GM12878 (cell line): ENCODE data around the gene KCNE4.

ENCODE experiments used
- SMAD1 ChIP-seq: fragments of 450-650 bp; IDR thresholded peaks from 2 replicates; pipeline ENCODE4 v1.6.1; 2018; ENCODE audit warnings: mild to moderate bottlenecking, low read depth; ENCODE audit not compliant: partially characterized antibody
- TF ChIP-seq, protein P1 (sequence below): IDR thresholded peaks from 2 replicates; pipeline ENCODE4 v1.6.1; 2012; ENCODE audit warnings: low read depth, low read length, improper control_type of control experiment

DNA sequence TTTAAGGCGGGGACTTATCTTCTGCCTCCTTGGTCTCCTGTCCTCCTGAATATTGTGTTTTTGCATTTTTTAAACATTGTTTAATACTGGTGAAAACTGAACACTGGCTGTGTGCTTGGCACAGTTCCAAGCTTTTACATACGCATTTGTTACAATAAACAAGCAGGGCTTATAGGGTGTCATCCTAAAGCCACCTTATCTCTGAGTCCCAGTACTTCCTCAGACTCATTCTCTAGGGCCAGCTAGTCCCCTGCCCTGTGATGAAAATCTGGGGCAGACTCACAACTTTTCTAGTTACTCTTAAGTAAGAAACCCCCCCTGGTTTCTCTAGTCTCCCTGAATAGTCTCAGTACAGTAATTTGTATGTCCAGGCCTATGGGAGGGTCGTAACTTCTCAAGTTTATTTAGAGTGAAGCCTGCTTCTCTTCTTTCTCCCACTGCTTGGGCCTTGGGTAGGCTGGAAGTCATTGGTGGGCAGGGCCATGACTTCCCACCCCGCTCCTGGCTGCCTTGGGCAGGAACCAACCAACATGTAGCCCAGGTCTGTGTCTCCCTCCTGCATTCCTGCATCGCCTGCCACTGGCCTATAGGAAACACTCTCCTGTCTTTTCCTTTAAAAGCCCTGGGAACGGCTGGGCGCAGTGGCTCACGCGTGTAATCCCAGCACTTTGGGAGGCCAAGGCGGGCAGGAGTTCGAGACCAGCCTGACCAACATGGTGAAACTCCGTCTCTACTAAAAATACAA, 7.7 kb upstream of the KCNE4 start:
- no peak for TF ChIP-seq SMAD1
- TF ChIP-seq, protein P1, sequence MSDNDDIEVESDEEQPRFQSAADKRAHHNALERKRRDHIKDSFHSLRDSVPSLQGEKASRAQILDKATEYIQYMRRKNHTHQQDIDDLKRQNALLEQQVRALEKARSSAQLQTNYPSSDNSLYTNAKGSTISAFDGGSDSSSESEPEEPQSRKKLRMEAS, result no peak
